NCI-H510A treated with DMSO at 0.1 percent for 48 hours (cell line): ENCODE measurements around the gene USP30.
A peak's percentile ranks its signal among the peaks of the same experiment; 100 is the strongest.

Source experiments
- DNase-seq: peaks from one replicate; lab custom pipeline; 2025; lab: John Stamatoyannopoulos, UW

The USP30 gene

GRCh38 chr12:109127533-109128242 lies 75.3 kb downstream of the USP30 start:
- DNase-seq = no peak

- DNase-seq = no peak
Observed at GRCh38 chr12:109130297-109131153, 78.1 kb downstream of the USP30 start.

- peak; percentile 29 for DNase-seq
Observed at GRCh38 chr12:109131154-109132050, 79.0 kb downstream of the USP30 start.

GRCh38 chr12:109134186-109134917 lies 82.0 kb downstream of the USP30 start:
- no peak for DNase-seq

DNA sequence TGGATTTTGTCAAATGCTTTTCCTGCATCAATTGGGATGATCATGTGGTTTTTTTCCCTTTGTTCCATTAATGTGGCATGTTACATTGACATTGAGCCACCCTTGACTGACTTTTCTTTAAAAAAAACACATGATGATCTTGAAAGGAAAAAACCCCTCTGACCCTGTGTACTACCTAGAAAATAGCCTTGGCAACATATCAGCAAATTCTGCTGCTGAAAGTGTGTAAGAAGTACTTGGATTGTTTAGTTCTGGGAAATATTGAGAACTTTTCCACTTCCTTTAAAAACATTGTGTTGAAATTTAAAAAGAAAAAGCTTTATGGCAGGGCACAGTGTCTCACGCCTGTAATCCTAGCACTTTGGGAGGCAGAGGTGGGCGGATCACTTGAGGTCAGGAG lies 84.7 kb downstream of the USP30 start:
- no peak for DNase-seq
